Neural cell (in vitro differentiated cells): ENCODE measurements around the gene SLC30A7.
"Not testable (repeated sequence)": the region's sequence is repeated elsewhere in the genome, so short reads cannot be mapped to it uniquely, and the experiment has no call there.

Source experiments
- POLR2AphosphoS5 ChIP-seq: IDR thresholded peaks from 2 replicates; pipeline ENCODE4 v1.6.1; 2012
- RAD21 ChIP-seq: fragments of 450-650 bp; conservative IDR thresholded peaks from 2 replicates; pipeline ENCODE4 v1.6.1; 2014; ENCODE audit warnings: antibody characterized with exemption, mild to moderate bottlenecking, moderate library complexity
- TAF1 ChIP-seq: IDR thresholded peaks from 2 replicates; pipeline ENCODE4 v1.6.1; 2012; ENCODE audit warnings: low read depth
- TF ChIP-seq, protein P1 (sequence below): fragments of 450-650 bp; IDR thresholded peaks from 2 replicates; pipeline ENCODE4 v1.5.1; 2014; ENCODE audit warnings: antibody characterized with exemption, mild to moderate bottlenecking, moderate library complexity; ENCODE audit not compliant: poor library complexity, severe bottlenecking

DNA sequence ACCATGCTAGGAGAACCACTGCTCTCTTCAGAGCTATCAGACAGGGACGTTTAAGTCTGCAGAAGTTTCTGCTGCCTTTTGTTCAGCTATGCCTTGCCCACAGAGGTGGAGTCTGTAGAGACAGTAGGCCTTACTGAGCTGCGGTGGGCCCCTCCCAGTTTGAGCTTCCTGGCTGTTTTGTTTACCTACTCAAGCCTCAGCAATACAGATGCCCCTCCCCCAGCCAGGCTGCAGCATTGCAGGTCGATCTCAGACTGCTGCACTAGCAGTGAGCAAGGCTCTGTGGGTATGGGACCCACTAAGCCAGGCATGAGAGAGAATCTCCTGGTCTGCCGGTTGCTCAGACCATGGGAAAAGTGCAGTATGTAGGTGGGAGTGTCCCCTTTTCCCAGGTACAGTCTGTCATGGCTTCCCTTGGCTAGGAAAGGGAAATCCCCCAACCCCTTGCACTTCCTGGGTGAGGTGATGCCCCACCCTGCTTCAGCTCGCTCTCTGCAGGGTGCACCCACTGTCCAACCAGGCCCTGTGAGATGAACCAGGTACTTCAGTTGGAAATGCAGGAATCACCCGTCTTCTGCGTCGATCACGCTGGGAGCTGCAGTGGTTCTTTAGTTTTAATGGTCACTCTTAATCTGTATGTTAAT, 53.7 kb downstream of the SLC30A7 start:
- TF ChIP-seq POLR2AphosphoS5, TAF1, RAD21: not testable (repeated sequence)
- TF ChIP-seq, protein P1, sequence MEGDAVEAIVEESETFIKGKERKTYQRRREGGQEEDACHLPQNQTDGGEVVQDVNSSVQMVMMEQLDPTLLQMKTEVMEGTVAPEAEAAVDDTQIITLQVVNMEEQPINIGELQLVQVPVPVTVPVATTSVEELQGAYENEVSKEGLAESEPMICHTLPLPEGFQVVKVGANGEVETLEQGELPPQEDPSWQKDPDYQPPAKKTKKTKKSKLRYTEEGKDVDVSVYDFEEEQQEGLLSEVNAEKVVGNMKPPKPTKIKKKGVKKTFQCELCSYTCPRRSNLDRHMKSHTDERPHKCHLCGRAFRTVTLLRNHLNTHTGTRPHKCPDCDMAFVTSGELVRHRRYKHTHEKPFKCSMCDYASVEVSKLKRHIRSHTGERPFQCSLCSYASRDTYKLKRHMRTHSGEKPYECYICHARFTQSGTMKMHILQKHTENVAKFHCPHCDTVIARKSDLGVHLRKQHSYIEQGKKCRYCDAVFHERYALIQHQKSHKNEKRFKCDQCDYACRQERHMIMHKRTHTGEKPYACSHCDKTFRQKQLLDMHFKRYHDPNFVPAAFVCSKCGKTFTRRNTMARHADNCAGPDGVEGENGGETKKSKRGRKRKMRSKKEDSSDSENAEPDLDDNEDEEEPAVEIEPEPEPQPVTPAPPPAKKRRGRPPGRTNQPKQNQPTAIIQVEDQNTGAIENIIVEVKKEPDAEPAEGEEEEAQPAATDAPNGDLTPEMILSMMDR, result not testable (repeated sequence)
